ENCODE results near the gene GNA14.
"Not testable (repeated sequence)": the region's sequence is repeated elsewhere in the genome, so short reads cannot be mapped to it uniquely, and the experiment has no call there.

GNA14 gene
- 0 reads per million in 4 donors for total RNA-seq

- no peak for DNase-seq
Observed at GRCh38 chr9:77648234-77649108, at the start of gene GNA14. TSS of gene GNA14 (minus strand) at chr9:77648322. CDS start at chr9:77647793, 529 bp downstream.

DNA sequence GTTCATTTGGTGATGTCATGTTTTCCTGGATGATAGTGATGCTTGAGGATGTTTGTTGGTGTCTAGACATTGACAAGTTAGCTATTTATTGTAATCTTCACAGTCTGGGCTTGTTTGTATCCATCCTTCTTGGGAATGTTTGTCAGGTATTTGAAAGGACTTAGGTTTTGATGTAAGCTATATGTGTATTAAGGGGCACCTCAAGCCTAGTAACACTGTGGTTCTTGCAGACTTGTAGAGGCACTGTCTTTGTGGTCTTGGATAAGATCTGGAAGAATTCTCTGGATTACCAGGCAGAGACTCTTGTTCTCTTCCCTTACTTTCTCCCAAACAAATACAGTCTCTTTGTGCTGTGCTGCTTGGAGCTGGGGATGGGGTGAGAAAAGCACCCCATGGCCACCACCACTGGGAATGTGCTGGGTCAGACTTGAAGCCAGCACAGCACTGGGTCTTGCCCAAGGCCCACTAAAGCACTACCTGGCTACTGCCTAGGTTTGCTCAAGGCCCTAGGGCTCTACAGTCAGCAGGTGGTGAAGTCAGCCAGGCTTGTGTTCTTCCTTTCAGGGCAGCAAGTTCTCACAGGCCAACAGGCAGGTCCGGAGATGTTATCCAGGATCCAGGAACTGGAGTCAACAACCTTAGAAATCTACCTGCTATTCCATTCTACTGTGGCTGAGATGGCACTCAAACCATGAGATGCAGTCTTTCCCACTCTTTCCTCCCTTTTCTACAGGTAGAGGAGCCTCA lies 49.3 kb upstream of the GNA14 start:
- no peak for DNase-seq

DNA sequence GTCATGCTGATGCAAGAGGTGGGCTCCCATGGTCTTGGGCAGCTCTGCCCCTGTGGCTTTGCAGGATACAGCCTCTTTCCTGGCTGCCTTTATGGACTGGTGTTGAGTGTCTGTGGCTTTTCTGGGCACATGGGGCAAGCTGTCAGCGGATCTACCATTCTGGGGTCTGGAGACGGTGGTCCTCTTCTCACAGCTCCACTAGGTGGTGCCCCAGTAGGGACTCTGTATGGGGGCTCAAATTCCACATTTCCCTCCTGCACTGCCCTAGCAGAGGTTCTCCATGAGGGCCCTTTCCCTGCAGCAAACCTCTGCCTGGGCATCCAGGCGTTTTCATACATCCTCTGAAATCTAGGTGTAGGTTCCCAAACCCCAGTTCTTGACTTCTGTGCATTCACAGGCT lies 42.6 kb upstream of the GNA14 start:
- not testable (repeated sequence) for DNase-seq

- DNase-seq: not testable (repeated sequence)
Observed at GRCh38 chr9:77690119-77690518, 42.0 kb upstream of the GNA14 start.

- DNase-seq: not testable (repeated sequence)
Observed at GRCh38 chr9:77687737-77688136, 39.6 kb upstream of the GNA14 start.

- DNase-seq: no peak
Observed at GRCh38 chr9:77680581-77680980, 32.5 kb upstream of the GNA14 start.

GRCh38 chr9:77679661-77680368 lies 31.7 kb upstream of the GNA14 start:
- no peak for DNase-seq

DNA sequence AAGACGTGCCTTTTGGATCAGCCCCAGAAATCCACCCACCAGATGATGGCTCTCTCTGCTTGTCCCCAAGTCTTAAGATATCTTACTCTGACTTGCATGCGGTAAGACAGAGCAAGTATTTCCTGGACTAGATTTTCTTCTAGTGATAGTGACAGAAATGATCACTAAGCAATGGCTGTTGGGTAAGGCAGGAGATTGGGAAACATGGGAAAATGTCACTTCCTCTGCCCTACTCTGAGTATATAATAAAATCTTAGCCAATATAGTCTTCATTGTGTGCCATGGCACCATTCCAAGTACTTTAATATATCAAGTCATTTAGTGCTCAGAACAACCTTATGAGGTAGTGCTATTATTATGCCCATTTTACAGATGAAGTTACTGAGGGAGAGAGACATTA lies 31.0 kb upstream of the GNA14 start:
- no peak for DNase-seq

DNA sequence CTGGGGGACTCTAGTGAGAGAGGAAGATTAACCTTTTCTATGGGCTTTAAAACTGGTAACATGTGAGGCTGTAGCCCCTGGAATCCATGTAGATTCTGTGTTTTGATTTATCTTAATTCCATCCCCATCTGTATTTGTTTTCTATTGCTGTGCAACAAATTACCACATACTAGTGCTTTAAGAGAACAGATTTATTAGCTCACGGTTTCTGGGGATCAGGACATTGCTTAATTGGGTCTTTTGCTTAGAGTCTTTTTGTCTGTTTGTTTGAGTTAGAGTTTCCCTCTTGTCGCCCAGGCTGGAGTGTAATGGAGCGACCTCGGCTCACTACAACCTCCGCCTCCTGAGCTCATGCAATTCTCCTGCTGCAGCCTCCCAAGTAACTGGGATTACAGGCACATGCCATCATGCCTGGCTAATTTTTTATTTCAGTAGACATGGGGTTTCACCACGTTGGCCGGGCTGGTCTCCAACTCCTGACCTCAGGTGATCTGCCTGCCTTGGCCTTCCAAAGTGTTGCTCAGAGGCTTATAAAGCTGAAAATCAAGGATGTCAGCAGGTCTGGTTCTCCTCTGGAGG lies 29.9 kb upstream of the GNA14 start:
- no peak for DNase-seq

DNA sequence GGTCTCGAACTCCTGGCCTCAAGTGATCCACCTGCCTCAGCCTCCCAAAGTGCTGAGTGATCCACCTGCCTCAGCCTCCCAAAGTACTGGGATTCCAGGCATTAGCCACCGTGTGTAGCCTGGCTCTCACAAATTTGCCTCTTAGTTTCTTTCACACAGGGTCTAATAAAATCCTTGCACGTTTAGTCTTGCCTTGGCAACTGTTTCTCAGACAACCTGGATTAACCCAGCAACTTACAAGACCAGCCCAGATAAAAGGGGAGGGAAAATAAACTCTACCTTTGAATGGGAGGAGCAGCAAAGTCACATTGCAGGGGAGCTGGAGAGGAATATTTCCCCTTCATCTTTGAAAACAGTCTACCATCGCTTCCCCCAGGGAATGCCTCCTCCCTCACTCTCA lies 29.3 kb upstream of the GNA14 start:
- DNase-seq: no peak

- DNase-seq: no peak
Observed at GRCh38 chr9:77673941-77674791, 26.0 kb upstream of the GNA14 start.

DNA sequence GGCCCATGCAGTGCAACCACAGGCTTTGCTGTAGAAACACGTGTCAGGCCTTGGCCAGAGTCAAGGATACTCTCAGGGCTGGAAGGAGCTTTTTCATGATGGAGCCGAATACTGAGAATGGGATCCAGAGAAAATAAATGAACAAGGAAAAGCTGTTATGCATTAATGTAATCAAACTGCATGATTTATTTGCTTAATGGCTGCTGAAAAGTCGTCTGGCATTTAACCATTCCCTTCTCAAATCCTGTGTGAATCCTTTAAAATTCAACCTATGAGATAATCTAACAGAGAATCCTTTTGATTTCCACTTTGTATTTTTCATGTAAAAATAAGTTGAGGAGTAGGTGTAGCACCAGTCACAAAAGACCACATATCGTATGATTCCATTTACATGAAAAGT lies 24.1 kb upstream of the GNA14 start:
- DNase-seq: no peak

DNA sequence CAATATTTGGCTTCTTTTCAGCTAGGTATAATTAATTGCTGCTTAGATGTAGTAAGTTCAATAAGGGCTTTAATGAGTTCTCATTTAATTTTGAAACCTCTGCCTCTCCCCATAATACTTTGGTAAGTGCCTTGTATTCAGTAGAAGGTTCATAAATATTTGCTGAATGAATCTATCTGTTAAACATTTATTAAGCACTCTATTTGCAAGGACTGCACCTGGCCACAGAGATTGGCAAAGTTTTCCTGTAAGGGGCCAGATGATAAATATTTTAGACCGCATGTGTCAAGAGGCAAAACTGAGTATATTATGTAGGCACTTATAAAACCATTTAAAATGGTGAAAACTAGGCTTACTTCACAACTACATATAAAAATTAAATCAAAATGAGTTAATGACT lies 19.0 kb upstream of the GNA14 start:
- DNase-seq: no peak

- no peak for DNase-seq
Observed at GRCh38 chr9:77663754-77664153, 15.6 kb upstream of the GNA14 start.

- no peak for DNase-seq
Observed at GRCh38 chr9:77661566-77662085, 13.5 kb upstream of the GNA14 start.

DNA sequence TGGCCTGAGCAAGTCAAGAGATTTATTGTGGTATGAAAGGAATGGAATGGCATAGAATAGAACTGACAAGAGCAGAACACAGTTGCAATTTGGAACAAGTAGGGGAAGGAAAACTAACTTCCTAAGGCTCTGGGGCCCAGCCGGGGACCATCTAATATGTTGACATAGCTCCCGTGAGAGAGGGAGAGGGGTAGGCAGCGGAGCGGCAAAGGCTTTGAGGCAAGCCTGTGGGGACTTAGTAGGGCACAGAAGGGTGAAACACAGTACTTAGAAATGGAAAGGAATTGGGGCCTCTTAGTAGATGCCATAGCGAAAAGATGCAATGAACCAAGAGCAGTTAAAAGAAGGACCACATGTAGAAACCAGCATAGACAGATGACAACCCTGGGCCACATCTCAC lies 11.8 kb upstream of the GNA14 start:
- no peak for DNase-seq

DNA sequence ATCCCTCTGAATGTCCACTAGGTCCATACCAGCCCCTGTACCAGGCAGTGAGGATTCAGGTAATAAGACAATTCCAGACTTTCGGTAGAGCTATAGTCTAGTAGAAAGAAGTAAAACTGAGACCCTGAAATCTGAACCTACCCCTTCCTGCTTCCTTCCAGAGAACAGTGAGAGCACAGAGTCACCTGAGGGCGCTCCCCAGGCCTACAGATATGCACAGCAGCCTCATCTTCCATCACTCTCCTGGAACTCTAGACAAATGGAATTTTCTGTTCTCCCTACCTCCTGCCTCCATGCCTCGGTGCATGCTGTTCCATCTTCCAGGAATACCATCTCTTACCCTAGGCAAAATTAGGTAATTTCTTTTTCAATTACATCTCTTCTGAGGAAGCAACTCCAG lies 3.1 kb upstream of the GNA14 start:
- DNase-seq: no peak

DNA sequence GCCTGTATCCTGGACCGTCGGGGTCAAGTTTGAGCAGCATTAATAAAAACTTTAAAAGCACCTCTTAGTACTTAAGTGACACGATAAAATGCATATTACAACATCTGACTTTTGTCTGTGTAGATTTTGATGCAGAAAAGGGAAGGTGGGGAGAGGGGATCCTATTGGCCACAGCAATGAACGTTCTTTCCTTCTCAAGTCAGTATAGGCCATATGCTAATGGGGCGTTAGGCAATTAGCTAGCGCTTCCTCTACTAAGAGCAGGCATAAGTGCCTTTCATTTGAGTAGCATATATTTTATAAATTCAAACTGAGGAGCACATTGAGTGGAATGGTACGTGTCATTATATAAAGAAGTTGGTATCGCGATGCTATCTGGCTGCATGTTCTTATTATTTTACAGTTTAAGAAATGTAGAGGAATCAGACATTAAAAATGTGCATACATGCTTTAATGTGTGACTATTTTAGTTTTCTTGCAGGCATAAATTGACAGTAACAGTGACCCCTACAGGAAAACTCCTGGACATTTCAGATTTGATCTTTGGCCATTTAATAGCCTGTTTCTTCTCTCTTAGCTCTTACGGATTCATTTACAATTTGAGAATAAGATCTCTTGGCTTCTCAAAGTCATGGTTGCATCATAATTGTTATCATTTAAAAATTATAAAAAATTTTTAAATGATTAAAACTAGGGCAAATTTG lies 1.1 kb upstream of the GNA14 start:
- no peak for DNase-seq

GRCh38 chr9:77647267-77648233 lies 572 bp downstream of the GNA14 start:
- DNase-seq: no peak

DNA sequence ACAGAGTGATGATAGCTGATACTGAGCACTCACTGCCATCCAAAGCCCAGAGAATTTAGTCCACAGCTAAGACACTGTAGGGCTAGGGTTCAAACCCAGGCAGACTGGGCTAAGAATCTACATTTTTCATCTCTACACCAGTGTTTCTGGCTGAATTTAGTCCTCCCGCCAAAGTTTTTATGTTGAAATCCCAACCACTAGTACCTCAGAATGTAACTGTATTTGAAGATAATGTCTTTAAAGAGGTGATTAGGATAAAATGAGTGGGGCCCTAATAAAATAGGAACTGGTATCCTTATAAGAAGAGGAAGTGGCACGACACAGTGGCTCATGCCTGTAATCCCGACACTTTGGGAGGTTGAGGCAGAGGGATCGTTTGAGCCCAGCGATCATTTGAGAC lies 4.3 kb downstream of the GNA14 start:
- DNase-seq: no peak

All from T-helper 1 cell (primary cell).